ENCODE data around the gene POLR2C.

DNA sequence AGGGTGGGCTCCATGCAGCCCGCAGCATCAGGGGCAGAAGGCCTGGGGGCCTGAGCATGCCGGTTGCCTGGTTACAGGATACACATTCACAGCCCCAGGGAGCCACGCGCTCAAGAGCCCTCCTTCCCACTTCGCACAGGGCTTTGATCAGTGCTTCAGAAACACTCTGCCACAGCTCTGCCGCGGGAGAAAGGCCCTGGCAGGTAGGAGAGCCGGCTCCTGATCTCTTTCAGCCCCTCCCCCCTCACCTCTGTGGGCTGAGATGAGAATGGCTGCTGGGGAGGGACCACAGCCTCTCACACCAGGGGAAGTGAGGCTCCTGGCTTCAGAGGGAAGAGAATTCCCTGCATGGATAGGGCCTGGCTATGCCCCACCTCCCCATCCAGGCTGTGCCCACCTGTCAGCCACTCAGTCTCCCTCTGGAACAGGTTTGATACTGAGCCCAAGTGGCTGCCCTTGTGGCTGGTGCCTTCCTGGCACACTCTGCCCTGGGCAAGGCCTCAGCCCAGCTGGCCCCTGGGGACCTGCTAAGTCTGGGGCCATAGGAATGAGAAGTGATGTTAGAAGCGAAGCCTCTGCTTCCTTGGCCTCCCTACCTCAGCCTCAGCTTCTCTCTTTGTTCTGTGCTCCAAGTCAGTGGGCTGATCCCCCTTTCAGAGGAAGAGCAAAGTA is 15.2 kb downstream of the POLR2C start:
- TF ChIP-seq MIER2 (CRISPR knock-in tag; IDR thresholded peaks at IDR 0.05) (no peak), ELF4 (CRISPR knock-in tag; IDR thresholded peaks at IDR 0.05; ENCODE audit: borderline replicate concordance) (no peak), POLR2A (IDR thresholded peaks at IDR 0.05; ENCODE audit: insufficient read depth in 1 of 2, low read depth in 2 of 2, low read length in 2 of 2) (no peak), SAFB2 (CRISPR knock-in tag; IDR thresholded peaks at IDR 0.05; ENCODE audit: borderline replicate concordance, low read depth) (no peak), HNRNPLL (IDR thresholded peaks at IDR 0.05; ENCODE audit: low read depth, low read length, poor library complexity, severe bottlenecking) (no peak), ZNF224 (CRISPR knock-in tag; IDR thresholded peaks at IDR 0.05) (no peak), MAZ (IDR thresholded peaks at IDR 0.05; ENCODE audit: borderline replicate concordance, low read depth, low read length) (no peak), MAZ (CRISPR knock-in tag; IDR thresholded peaks at IDR 0.05; ENCODE audit: low read depth) (no peak), CEBPB (IDR thresholded peaks at IDR 0.05; ENCODE audit: borderline replicate concordance, low read depth, low read length) (no peak), SUZ12 (IDR thresholded peaks at IDR 0.05; ENCODE audit: low read depth, low read length) (no peak)
- TF ChIP-seq, protein P1, sequence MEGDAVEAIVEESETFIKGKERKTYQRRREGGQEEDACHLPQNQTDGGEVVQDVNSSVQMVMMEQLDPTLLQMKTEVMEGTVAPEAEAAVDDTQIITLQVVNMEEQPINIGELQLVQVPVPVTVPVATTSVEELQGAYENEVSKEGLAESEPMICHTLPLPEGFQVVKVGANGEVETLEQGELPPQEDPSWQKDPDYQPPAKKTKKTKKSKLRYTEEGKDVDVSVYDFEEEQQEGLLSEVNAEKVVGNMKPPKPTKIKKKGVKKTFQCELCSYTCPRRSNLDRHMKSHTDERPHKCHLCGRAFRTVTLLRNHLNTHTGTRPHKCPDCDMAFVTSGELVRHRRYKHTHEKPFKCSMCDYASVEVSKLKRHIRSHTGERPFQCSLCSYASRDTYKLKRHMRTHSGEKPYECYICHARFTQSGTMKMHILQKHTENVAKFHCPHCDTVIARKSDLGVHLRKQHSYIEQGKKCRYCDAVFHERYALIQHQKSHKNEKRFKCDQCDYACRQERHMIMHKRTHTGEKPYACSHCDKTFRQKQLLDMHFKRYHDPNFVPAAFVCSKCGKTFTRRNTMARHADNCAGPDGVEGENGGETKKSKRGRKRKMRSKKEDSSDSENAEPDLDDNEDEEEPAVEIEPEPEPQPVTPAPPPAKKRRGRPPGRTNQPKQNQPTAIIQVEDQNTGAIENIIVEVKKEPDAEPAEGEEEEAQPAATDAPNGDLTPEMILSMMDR (CRISPR knock-in tag; IDR thresholded peaks at IDR 0.05): no peak
